H9 (cell line): ENCODE measurements around the gene SLC7A5. TPM values are rescaled to one million over a fixed set of nuclear protein-coding genes. Genes with fewer than 3 reads are reported as not detected.

Source experiments
- DNase-seq: peaks from one replicate; pipeline ENCODE4 v3.0.0-alpha.2; 2017
- H2AFZ ChIP-seq: one replicate; pipeline ENCODE4 v1.6.1; 2013; ENCODE audit warnings: mild to moderate bottlenecking, low read length, control low read depth, moderate library complexity
- H2AK5ac ChIP-seq: 2 replicates; pipeline ENCODE4 v1.6.1; 2013; ENCODE audit warnings: low read length, control low read depth, mixed read lengths; ENCODE audit not compliant: insufficient read length
- H2BK120ac ChIP-seq: one replicate; pipeline ENCODE4 v1.6.1; 2013; ENCODE audit warnings: low read depth, mild to moderate bottlenecking, low read length, control low read depth, inconsistent platforms; ENCODE audit not compliant: poor library complexity, severe bottlenecking
- H2BK12ac ChIP-seq: 2 replicates; pipeline ENCODE4 v1.6.1; 2013; ENCODE audit warnings: low read length, control low read depth, mixed read lengths, low read depth; ENCODE audit not compliant: insufficient read length
- H2BK15ac ChIP-seq: 2 replicates; pipeline ENCODE4 v1.6.1; 2013; ENCODE audit warnings: low read depth, low read length, control low read depth
- H2BK20ac ChIP-seq: one replicate; pipeline ENCODE4 v1.6.1; 2013; ENCODE audit warnings: low read depth, mild to moderate bottlenecking, low read length, control low read depth, inconsistent platforms; ENCODE audit not compliant: poor library complexity, severe bottlenecking
- H2BK5ac ChIP-seq: 2 replicates; pipeline ENCODE4 v1.6.1; 2013; ENCODE audit warnings: low read length, control low read depth, mixed read lengths; ENCODE audit not compliant: insufficient read length
- H3K14ac ChIP-seq: 2 replicates; pipeline ENCODE4 v1.6.1; 2013; ENCODE audit warnings: low read length, control low read depth; ENCODE audit not compliant: insufficient read depth
- H3K18ac ChIP-seq: 2 replicates; pipeline ENCODE4 v1.6.1; 2013; ENCODE audit warnings: low read depth, mild to moderate bottlenecking, mixed read lengths, low read length, control low read depth; ENCODE audit not compliant: insufficient read length
- H3K23ac ChIP-seq: 2 replicates; pipeline ENCODE4 v1.6.1; 2013; ENCODE audit warnings: low read length, control low read depth, mixed read lengths, low read depth; ENCODE audit not compliant: insufficient read length
- H3K23me2 ChIP-seq: 2 replicates; pipeline ENCODE4 v1.6.1; 2013; ENCODE audit warnings: low read depth, mild to moderate bottlenecking, mixed read lengths, low read length, control low read depth; ENCODE audit not compliant: insufficient read length, poor library complexity, severe bottlenecking
- H3K27ac ChIP-seq: 2 replicates; pipeline ENCODE4 v1.5.1; 2013; ENCODE audit warnings: low read length, control low read depth, mixed read lengths, low read depth; ENCODE audit not compliant: insufficient read length
- H3K27me3 ChIP-seq: 2 replicates; pipeline ENCODE4 v1.6.1; 2013; ENCODE audit warnings: low read length, control low read depth, inconsistent platforms; ENCODE audit not compliant: insufficient read depth
- H3K4ac ChIP-seq: 2 replicates; pipeline ENCODE4 v1.6.1; 2013; ENCODE audit warnings: low read depth, mild to moderate bottlenecking, control low read depth, inconsistent platforms, low read length, moderate library complexity
- H3K4me1 ChIP-seq: 2 replicates; pipeline ENCODE4 v1.6.1; 2013; ENCODE audit warnings: low read length, control low read depth, inconsistent platforms; ENCODE audit not compliant: insufficient read depth
- H3K4me2 ChIP-seq: 2 replicates; pipeline ENCODE4 v1.6.1; 2013; ENCODE audit warnings: low read length, control low read depth, mixed read lengths; ENCODE audit not compliant: insufficient read length, insufficient read depth
- H3K56ac ChIP-seq: 2 replicates; pipeline ENCODE4 v1.6.1; 2013; ENCODE audit warnings: low read depth, mild to moderate bottlenecking, mixed read lengths, low read length, control low read depth; ENCODE audit not compliant: insufficient read length
- H3K79me1 ChIP-seq: 2 replicates; pipeline ENCODE4 v1.6.1; 2013; ENCODE audit warnings: low read depth, mild to moderate bottlenecking, moderate library complexity, low read length, control low read depth, inconsistent platforms; ENCODE audit not compliant: insufficient read depth, poor library complexity, severe bottlenecking
- H3K79me2 ChIP-seq: 2 replicates; pipeline ENCODE4 v1.6.1; 2013; ENCODE audit warnings: low read length, control low read depth, inconsistent platforms; ENCODE audit not compliant: insufficient read depth
- H3K9ac ChIP-seq: 2 replicates; pipeline ENCODE4 v1.6.1; 2013; ENCODE audit warnings: low read length, control low read depth, mixed read lengths; ENCODE audit not compliant: insufficient read length; ENCODE audit errors: extremely low read depth
- H3K9me3 ChIP-seq: one replicate; pipeline ENCODE4 v1.6.1; 2013; ENCODE audit warnings: low read depth, low read length, inconsistent platforms; ENCODE audit not compliant: control insufficient read depth
- H3T11ph ChIP-seq: one replicate; pipeline ENCODE4 v1.6.1; 2013; ENCODE audit warnings: mild to moderate bottlenecking, low read length, control low read depth, inconsistent platforms
- H4K20me1 ChIP-seq: one replicate; pipeline ENCODE4 v1.6.1; 2013; ENCODE audit not compliant: control insufficient read depth, insufficient read length, insufficient read depth
- H4K5ac ChIP-seq: 2 replicates; pipeline ENCODE4 v1.6.1; 2013; ENCODE audit warnings: low read depth, mild to moderate bottlenecking, mixed read lengths, low read length, control low read depth; ENCODE audit not compliant: insufficient read length
- H4K8ac ChIP-seq: replicated peaks from 2 replicates; pipeline ENCODE4 v1.6.1; 2013; ENCODE audit warnings: low read length, control low read depth, mixed read lengths, low read depth; ENCODE audit not compliant: insufficient read length
- H4K91ac ChIP-seq: 2 replicates; pipeline ENCODE4 v1.6.1; 2013; ENCODE audit warnings: low read depth, mild to moderate bottlenecking, moderate library complexity, mixed read lengths, low read length, control low read depth; ENCODE audit not compliant: insufficient read length
- H3K27ac Mint-ChIP-seq, 3 experiments: 2 replicates in 2 of 3; 3 replicates in 1 of 3; pipeline ENCODE4 v1.8.0; 2020 to 2021; ENCODE audit warnings: mixed read lengths in 3 of 3, mild to moderate bottlenecking in 1 of 3, moderate library complexity in 1 of 3
- H3K27me3 Mint-ChIP-seq: 2 replicates; pipeline ENCODE4 v1.8.0; 2021; ENCODE audit warnings: low read depth, mild to moderate bottlenecking, moderate library complexity, mixed read lengths
- H3K36me3 Mint-ChIP-seq, 3 experiments: 2 replicates in 2 of 3; 3 replicates in 1 of 3; pipeline ENCODE4 v1.8.0; 2020 to 2021; ENCODE audit warnings: low read depth in 3 of 3, mixed read lengths in 3 of 3; ENCODE audit not compliant: insufficient read depth in 1 of 3
- H3K4me1 Mint-ChIP-seq, 2 experiments: 2 replicates each; pipeline ENCODE4 v1.8.0; 2020; ENCODE audit warnings: mixed read lengths in 2 of 2
- H3K4me3 Mint-ChIP-seq, 2 experiments: 2 replicates in 1 of 2; 3 replicates in 1 of 2; pipeline ENCODE4 v1.8.0; 2020 to 2021; ENCODE audit warnings: mild to moderate bottlenecking in 2 of 2, mixed read lengths in 2 of 2, moderate library complexity in 1 of 2
- H3K9me3 Mint-ChIP-seq, 2 experiments: 2 replicates in 1 of 2; 3 replicates in 1 of 2; pipeline ENCODE4 v1.8.0; 2020; ENCODE audit warnings: mild to moderate bottlenecking in 2 of 2, mixed read lengths in 2 of 2, moderate library complexity in 1 of 2
- WGBS: extraction: QIAGEN DNeasy Blood & Tissue Kit; methylation state at CpG from one replicate; pipeline ENCODE4 v1.1.7; 2013; ENCODE audit warnings: missing lambda C conversion rate, low lambda C conversion rate, mixed read lengths; ENCODE audit not compliant: insufficient read length; ENCODE audit errors: extremely low coverage; 5-methylcytosine and 5-hydroxymethylcytosine counted together
- total RNA-seq: library from RNA; stranded (reverse); gene quantifications from 2 replicates; pipeline ENCODE4 v1.2.1, GENCODE V29; 2021
- TF ChIP-seq, protein P1 (sequence below): fragments of 200-600 bp; sonication (generic); conservative IDR thresholded peaks from 3 replicates; pipeline ENCODE4 v1.8.0; 2021; ENCODE audit warnings: antibody characterized with exemption, mild to moderate bottlenecking

The SLC7A5 gene
- total RNA-seq, 1 experiment from 2014 or later: 217 TPM

DNA sequence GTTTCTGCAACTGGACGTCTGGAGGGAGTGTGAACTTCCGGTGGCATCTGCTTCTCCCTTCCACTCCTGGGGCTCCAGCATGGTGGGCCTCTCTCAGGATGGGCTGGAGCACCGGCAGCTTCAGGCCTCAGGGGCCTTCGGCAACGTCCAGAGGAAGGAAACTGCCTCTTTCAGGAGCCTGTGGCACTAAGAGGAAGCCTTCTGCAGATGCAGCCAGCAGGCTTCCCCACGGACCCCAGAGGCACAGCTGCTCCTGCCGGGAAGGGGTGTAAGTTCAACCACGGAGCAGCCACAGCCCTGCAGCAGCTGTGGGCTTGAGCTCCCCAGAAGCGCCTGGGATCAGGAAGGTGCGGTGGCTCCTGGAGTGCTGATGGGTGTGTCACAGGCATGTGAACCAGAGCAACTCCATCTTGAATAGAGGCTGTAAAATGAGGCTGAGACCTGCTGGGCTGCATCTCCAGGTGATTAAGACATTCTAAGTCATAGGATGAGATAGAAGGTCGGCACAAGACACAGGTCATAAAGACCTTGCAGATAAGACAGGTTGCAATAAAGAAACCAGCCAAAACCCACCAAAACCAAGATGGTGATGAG is 52.7 kb downstream of the SLC7A5 start:
- Mint-ChIP-seq H3K27me3 (peaks cover 8% of the 10 kb centered on the region), H3K9me3 (peaks cover 17 to 23% of the 10 kb centered on the region in 2 experiments), H3K36me3 (peaks cover 2 to 17% (median 14%) of the 10 kb centered on the region in 3 experiments; a peak in 6 of 7 replicates), H3K4me1 (peaks cover 32 to 44% of the 10 kb centered on the region in 2 experiments), H3K27ac (no peak overlapping the region), H3K4me3 (no peak overlapping the region)
- H2AK5ac ChIP-seq: no peak overlapping the region
- H3K9ac ChIP-seq: no peak overlapping the region
- H3K27ac ChIP-seq: no peak overlapping the region
- H3K56ac ChIP-seq: no peak overlapping the region
- no peak for DNase-seq
- H2BK20ac ChIP-seq: no peak overlapping the region
- H4K5ac ChIP-seq: no peak overlapping the region
- H3K18ac ChIP-seq: no peak overlapping the region
- H2BK12ac ChIP-seq: no peak overlapping the region
- H3K79me2 ChIP-seq: no peaks in the 10 kb centered on the region
- peaks cover 4% of the 10 kb centered on the region for H3K4me1 ChIP-seq
- H2AFZ ChIP-seq: no peak overlapping the region
- no peak overlapping the region for H3K4me2 ChIP-seq
- H4K91ac ChIP-seq: no peak overlapping the region
- no peak overlapping the region for H2BK15ac ChIP-seq
- H3T11ph ChIP-seq: no peak overlapping the region
- H4K8ac ChIP-seq: no peak overlapping the region
- no peaks in the 10 kb centered on the region for H4K20me1 ChIP-seq
- H3K14ac ChIP-seq: no peak overlapping the region; the same call in 1 of the 2 replicates
- no peak overlapping the region for H3K4ac ChIP-seq
- no peaks in the 10 kb centered on the region for H3K9me3 ChIP-seq
- TF ChIP-seq, protein P1, sequence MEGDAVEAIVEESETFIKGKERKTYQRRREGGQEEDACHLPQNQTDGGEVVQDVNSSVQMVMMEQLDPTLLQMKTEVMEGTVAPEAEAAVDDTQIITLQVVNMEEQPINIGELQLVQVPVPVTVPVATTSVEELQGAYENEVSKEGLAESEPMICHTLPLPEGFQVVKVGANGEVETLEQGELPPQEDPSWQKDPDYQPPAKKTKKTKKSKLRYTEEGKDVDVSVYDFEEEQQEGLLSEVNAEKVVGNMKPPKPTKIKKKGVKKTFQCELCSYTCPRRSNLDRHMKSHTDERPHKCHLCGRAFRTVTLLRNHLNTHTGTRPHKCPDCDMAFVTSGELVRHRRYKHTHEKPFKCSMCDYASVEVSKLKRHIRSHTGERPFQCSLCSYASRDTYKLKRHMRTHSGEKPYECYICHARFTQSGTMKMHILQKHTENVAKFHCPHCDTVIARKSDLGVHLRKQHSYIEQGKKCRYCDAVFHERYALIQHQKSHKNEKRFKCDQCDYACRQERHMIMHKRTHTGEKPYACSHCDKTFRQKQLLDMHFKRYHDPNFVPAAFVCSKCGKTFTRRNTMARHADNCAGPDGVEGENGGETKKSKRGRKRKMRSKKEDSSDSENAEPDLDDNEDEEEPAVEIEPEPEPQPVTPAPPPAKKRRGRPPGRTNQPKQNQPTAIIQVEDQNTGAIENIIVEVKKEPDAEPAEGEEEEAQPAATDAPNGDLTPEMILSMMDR: no peak
- no peak overlapping the region for H2BK120ac ChIP-seq
- no peak overlapping the region for H2BK5ac ChIP-seq
- H3K23me2 ChIP-seq: no peaks in the 10 kb centered on the region
- no CpG with 5 or more reads among the region's 11 CpGs for WGBS
- no peaks in the 10 kb centered on the region for H3K27me3 ChIP-seq
- no peak overlapping the region for H3K23ac ChIP-seq
- H3K79me1 ChIP-seq: no peaks in the 10 kb centered on the region
